GM12872 (cell line): ENCODE data around the gene MRM2.

Source experiments
- TF ChIP-seq, protein P1 (sequence below): IDR thresholded peaks from 3 replicates; pipeline ENCODE4 v1.5.1; 2011; ENCODE audit warnings: low read depth, mild to moderate bottlenecking, low read length, moderate library complexity; ENCODE audit not compliant: insufficient read depth

MRM2 gene

GRCh38 chr7:2201128-2201527 lies 40.9 kb downstream of the MRM2 start:
- TF ChIP-seq, protein P1, sequence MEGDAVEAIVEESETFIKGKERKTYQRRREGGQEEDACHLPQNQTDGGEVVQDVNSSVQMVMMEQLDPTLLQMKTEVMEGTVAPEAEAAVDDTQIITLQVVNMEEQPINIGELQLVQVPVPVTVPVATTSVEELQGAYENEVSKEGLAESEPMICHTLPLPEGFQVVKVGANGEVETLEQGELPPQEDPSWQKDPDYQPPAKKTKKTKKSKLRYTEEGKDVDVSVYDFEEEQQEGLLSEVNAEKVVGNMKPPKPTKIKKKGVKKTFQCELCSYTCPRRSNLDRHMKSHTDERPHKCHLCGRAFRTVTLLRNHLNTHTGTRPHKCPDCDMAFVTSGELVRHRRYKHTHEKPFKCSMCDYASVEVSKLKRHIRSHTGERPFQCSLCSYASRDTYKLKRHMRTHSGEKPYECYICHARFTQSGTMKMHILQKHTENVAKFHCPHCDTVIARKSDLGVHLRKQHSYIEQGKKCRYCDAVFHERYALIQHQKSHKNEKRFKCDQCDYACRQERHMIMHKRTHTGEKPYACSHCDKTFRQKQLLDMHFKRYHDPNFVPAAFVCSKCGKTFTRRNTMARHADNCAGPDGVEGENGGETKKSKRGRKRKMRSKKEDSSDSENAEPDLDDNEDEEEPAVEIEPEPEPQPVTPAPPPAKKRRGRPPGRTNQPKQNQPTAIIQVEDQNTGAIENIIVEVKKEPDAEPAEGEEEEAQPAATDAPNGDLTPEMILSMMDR = no peak

- TF ChIP-seq, protein P1 = no peak
These were observed 41.4 kb downstream of the MRM2 start for GRCh38 chr7:2200584-2200980.

DNA sequence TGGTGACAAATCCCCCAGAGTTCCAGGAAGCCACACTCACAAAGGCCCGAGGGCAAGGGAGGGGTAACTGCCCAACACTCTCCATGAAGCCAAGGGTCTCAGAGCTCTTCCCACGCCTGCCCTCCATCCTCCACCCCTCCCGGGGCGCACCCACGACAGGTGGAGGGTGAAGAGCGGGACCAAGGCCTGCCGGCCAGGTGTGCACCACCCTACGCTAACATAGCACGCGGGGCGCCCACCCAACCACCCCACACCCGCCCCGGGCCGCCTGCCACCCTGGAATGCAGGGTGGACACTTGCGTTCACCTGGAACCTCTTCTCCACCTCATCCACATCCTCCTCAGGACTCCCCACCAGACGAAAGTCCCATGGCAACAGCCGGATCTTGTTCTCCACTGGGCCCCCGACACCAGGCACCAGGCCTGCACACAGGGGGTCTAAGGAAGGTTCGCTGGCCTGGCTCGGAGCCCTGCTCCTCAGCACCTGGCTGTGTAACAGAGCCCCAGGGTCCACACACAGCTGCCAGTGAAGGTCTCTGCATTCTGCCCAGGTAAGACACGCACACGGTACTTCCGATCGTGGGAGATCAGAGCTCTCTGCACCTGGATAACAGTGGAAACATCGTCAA lies 41.9 kb downstream of the MRM2 start:
- TF ChIP-seq, protein P1 = no peak

DNA sequence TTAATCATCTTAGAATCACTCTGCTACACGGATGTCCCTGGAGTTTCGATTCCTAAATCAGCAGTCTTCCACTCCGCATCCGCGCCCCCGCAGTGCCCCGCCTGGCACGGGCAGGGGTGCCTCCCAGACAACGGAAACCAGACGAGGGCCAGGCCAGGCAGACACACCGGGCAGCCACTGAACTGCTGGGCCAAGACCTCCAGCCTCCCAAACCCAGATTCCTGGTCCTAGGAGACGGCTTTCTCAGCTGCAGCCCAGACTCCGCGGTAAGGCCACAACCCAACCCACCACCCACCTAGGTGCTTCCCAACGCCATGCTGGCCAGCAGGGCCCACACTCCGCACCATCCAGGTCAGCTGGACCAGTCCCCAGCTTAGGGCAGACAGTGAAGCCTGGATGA lies 42.5 kb downstream of the MRM2 start:
- TF ChIP-seq, protein P1 = no peak

- TF ChIP-seq, protein P1 = no peak
These were observed 43.2 kb downstream of the MRM2 start for GRCh38 chr7:2198760-2199159.

GRCh38 chr7:2198206-2198605 lies 43.8 kb downstream of the MRM2 start:
- TF ChIP-seq, protein P1 = no peak

DNA sequence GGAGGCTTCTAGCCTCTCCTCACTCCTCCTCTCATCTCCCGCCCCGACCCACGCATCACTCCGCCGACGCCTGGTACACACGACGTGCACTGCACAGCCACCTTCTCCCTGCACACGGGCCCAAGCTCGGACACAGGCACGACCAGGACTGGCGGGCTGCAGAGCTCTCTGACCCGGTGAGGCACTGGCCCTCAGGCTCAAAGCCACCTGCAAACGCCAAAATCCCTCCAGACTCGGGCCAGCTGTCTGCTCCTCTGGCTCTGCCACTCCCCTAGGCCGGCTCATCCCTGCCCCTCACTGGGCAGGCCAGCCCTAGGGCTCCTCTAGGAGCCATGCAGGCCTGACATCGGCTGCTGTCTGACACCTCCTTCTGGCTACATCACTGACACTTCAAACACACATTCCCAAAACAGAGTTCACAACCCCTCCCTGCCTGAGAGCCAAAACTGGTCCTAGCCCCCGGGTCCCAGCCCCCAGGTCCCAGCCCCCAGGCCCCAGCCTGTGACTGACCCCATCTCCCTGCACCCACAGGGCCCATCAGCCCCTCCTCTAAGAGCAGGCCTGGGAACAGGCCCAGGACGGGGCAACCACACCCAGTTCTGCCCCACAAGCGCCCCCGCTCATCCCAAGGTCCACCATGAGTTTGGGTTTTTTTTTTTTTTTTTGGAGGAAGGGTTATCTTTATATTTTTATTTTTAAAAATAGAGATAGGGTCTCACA lies 44.4 kb downstream of the MRM2 start:
- TF ChIP-seq, protein P1 = no peak
